OCI-LY7 (cell line): ENCODE data around the gene FYN. TPM values are rescaled to one million over a fixed set of nuclear protein-coding genes. Genes with fewer than 3 reads are reported as not detected.

Experiments used
- BruUV-seq: library from RNA; stranded (reverse); fragments of 400-500 nt; replicated peaks from 2 replicates; lab custom pipeline; 2021; lab: Mats Ljungman, UMichigan
- CTCF ChIA-PET: fragments of 300-600 bp; sonication (Branson Sonifier 250); formaldehyde crosslinking; loops from one replicate; lab custom pipeline; 2022; ENCODE audit warnings: antibody characterized with exemption; ENCODE audit not compliant: unreplicated experiment; lab: Charles Lee
- POLR2A ChIA-PET: fragments of 300-600 bp; sonication (Branson Sonifier 250); formaldehyde crosslinking; loops from one replicate; lab custom pipeline; 2022; ENCODE audit warnings: antibody characterized with exemption; lab: Charles Lee
- DNase-seq: peaks from one replicate; pipeline ENCODE4 v3.0.0-alpha.2; 2015; ENCODE audit warnings: low spot score
- H2AFZ ChIP-seq: fragments of 200-600 bp; sonication (generic), shearing (Covaris generic); 2 replicates; pipeline ENCODE4 v1.6.1; 2014; ENCODE audit warnings: mild to moderate bottlenecking, antibody characterized with exemption, low read length, moderate library complexity
- H3K27ac ChIP-seq: fragments of 200-600 bp; sonication (generic); 2 replicates; pipeline ENCODE4 v1.5.1; 2014; ENCODE audit warnings: mixed run types, low read depth, mild to moderate bottlenecking, moderate library complexity, low read length, inconsistent platforms; ENCODE audit not compliant: poor library complexity, severe bottlenecking
- H3K36me3 ChIP-seq: fragments of 200-600 bp; sonication (generic); 2 replicates; pipeline ENCODE4 v1.6.1; 2014; ENCODE audit warnings: mild to moderate bottlenecking, antibody characterized with exemption, low read length, moderate library complexity, mixed read lengths; ENCODE audit not compliant: insufficient read depth
- H3K4me1 ChIP-seq: fragments of 200-600 bp; sonication (generic); 2 replicates; pipeline ENCODE4 v1.5.1; 2014; ENCODE audit warnings: mild to moderate bottlenecking, low read length; ENCODE audit not compliant: insufficient read depth, poor library complexity, severe bottlenecking
- H3K4me2 ChIP-seq: fragments of 200-600 bp; sonication (generic); 2 replicates; pipeline ENCODE4 v1.6.1; 2014; ENCODE audit warnings: mild to moderate bottlenecking, low read length
- H3K4me3 ChIP-seq: fragments of 200-600 bp; sonication (generic); 2 replicates; pipeline ENCODE4 v1.5.1; 2014; ENCODE audit warnings: mild to moderate bottlenecking, low read depth, low read length; ENCODE audit not compliant: poor library complexity, severe bottlenecking
- H3K79me2 ChIP-seq: fragments of 200-600 bp; sonication (generic); 2 replicates; pipeline ENCODE4 v1.6.1; 2016; ENCODE audit warnings: low read depth, mild to moderate bottlenecking, low read length, moderate library complexity, mixed read lengths; ENCODE audit not compliant: insufficient read depth
- H3K9me2 ChIP-seq: fragments of 200-600 bp; sonication (generic); 2 replicates; pipeline ENCODE4 v1.6.1; 2016; ENCODE audit warnings: mild to moderate bottlenecking, low read length, mixed read lengths; ENCODE audit not compliant: insufficient read depth
- H3K9me3 ChIP-seq: fragments of 200-600 bp; sonication (generic); 2 replicates; pipeline ENCODE4 v1.6.1; 2014; ENCODE audit warnings: mild to moderate bottlenecking, mixed run types, low read length, mixed read lengths
- H4K20me1 ChIP-seq: fragments of 200-600 bp; sonication (generic); 2 replicates; pipeline ENCODE4 v1.6.1; 2014; ENCODE audit warnings: mild to moderate bottlenecking, antibody characterized with exemption, low read length, moderate library complexity, mixed read lengths; ENCODE audit not compliant: insufficient read depth
- EZH2phosphoT487 ChIP-seq: fragments of 200-600 bp; sonication (generic); IDR thresholded peaks from 2 replicates; pipeline ENCODE4 v1.6.1; 2018; ENCODE audit warnings: low read depth, borderline replicate concordance, mild to moderate bottlenecking, mixed run types, antibody characterized with exemption, low read length, moderate library complexity, mixed read lengths
- intact Hi-C: fragments of 100-400 bp; cut with micrococcal nuclease; formaldehyde crosslinking; loops from one replicate; pipeline ENCODE4 v1.10.0; 2022; ENCODE audit not compliant: unreplicated experiment
- total RNA-seq, 2 experiments: library from RNA; depleted of rRNA in 1 of 2; stranded (reverse); fragments of >200 nt in 1 of 2; shearing (Covaris generic) in 1 of 2; gene quantifications; 2 replicates each; pipeline ENCODE4 v1.2.3, GENCODE V29; 2014 to 2022
- TF ChIP-seq, protein P1 (sequence below): fragments of 200-600 bp; sonication (generic); conservative IDR thresholded peaks from 2 replicates; pipeline ENCODE4 v1.5.1; 2014; ENCODE audit warnings: mild to moderate bottlenecking, antibody characterized with exemption, low read length, moderate library complexity, mixed read lengths

Gene FYN
- total RNA-seq, 2 experiments from 2014 or later: 57.3 to 92.9 TPM

DNA sequence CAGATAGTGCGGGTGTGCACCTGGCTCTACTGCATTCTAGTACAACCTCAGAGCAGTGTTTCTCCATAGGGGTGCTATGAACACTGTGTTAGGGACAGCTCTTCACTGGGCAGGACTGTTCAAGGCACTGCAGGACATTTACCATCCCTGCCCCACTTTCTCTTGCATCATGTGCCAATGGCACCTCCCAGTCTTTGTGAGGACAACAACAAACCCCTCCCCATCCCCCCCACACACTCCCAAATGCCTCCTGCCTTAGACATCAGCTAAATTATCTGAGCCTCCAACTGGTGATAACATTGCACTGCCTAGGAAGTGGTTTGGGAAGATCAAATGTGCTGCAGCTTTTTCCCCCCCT, 98.9 kb downstream of the FYN start:
- no TSS peak for BruUV-seq
- Histone ChIP-seq H3K9me2 (no peaks in the 10 kb centered on the region), H3K4me3 (no peak overlapping the region), H3K27ac (no peak overlapping the region), H3K9me3 (no peaks in the 10 kb centered on the region), H4K20me1 (no peaks in the 10 kb centered on the region), H2AFZ (no peak overlapping the region), H3K4me2 (no peak overlapping the region), H3K36me3 (no peaks in the 10 kb centered on the region; the same call in 1 of the 2 replicates), H3K4me1 (no peaks in the 10 kb centered on the region), H3K79me2 (no peaks in the 10 kb centered on the region)
- no peak for DNase-seq
- intact Hi-C loops: no loop called here
- TF ChIP-seq EZH2phosphoT487: no peak
- TF ChIP-seq, protein P1, sequence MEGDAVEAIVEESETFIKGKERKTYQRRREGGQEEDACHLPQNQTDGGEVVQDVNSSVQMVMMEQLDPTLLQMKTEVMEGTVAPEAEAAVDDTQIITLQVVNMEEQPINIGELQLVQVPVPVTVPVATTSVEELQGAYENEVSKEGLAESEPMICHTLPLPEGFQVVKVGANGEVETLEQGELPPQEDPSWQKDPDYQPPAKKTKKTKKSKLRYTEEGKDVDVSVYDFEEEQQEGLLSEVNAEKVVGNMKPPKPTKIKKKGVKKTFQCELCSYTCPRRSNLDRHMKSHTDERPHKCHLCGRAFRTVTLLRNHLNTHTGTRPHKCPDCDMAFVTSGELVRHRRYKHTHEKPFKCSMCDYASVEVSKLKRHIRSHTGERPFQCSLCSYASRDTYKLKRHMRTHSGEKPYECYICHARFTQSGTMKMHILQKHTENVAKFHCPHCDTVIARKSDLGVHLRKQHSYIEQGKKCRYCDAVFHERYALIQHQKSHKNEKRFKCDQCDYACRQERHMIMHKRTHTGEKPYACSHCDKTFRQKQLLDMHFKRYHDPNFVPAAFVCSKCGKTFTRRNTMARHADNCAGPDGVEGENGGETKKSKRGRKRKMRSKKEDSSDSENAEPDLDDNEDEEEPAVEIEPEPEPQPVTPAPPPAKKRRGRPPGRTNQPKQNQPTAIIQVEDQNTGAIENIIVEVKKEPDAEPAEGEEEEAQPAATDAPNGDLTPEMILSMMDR: no peak
- CTCF ChIA-PET: no interaction called here
- POLR2A ChIA-PET: interaction anchor here (2.8 kb wide), 1 partner anchor 11 kb away, joined by 11 read pairs; no protein-coding TSS in a partner anchor

DNA sequence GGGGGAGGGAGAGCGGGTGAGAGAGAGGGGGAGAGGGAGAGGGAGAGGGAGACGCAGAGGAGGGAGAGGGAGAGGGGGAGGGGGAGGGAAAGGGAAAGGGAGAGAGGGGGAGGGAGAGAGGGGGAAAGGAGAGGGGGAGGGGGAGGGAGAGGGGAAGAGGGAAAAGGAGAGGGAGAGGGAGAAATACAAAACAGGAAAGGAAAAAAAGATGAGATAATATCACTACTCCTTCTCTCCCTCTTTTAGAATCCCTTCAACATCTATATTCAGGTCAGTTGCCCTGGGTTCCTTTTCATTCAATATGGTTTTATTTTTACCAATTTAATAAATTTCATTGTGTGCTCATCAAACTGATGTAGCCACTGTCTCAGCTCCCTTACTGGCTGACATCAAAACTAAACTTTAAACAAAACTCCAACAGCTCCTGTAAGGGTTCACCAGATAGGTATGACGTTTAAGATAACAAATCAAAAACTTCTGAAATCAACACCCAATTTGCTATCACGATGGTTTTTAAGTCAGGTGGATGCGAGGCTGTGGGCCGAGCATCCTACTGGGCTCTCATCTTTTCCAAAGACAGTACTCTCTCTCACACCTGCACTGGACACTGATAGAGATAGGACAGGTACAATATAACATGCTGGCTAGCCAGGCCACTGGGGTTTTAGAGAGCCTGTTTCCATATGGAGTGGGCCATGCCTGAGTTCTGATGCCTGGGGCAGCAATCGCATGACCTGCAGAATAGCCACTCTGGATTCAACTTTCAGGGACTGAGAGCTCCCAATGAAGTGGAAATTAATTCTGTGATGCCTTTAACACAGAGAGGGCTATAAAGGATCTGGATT, 99.5 kb downstream of the FYN start:
- Histone ChIP-seq H3K36me3 (no peaks in the 10 kb centered on the region; the same call in 1 of the 2 replicates), H4K20me1 (no peaks in the 10 kb centered on the region), H3K4me2 (no peak overlapping the region), H3K4me3 (no peak overlapping the region), H3K27ac (no peak overlapping the region), H3K79me2 (no peaks in the 10 kb centered on the region), H3K4me1 (no peaks in the 10 kb centered on the region), H3K9me3 (no peaks in the 10 kb centered on the region), H3K9me2 (no peaks in the 10 kb centered on the region), H2AFZ (no peak overlapping the region)
- no TSS peak for BruUV-seq
- TF ChIP-seq, protein P1: no peak
- TF ChIP-seq EZH2phosphoT487: no peak
- no peak for DNase-seq
- CTCF ChIA-PET: no interaction called here
- POLR2A ChIA-PET: interaction anchor here (2.8 kb wide), 1 partner anchor 10 kb away, joined by 11 read pairs; no protein-coding TSS in a partner anchor
- intact Hi-C loops: no loop called here

DNA sequence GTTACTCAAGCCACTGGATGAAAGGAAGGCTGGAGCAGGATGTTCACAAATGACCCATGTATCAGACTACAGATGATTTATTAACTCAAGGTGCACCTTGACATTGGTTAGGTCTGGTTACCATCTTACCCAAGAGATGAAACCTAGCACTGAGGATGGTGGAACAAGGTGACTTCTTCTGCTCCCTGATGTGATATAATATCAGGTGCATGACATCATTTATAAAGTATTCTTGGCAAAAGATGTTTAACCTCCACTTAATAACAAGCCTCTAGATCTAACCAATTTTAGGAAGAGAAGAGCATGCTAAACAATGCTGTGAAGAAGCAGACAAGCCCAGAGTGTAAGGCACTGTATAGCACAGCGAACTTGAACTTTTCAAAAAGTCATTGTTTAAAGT, 100.9 kb downstream of the FYN start:
- no peaks in the 10 kb centered on the region for H3K79me2 ChIP-seq
- H3K27ac ChIP-seq: no peak overlapping the region
- peaks cover 6% of the 10 kb centered on the region for H3K4me1 ChIP-seq
- H3K9me3 ChIP-seq: no peaks in the 10 kb centered on the region
- no peaks in the 10 kb centered on the region for H4K20me1 ChIP-seq
- CTCF ChIA-PET: no interaction called here
- no peak for TF ChIP-seq EZH2phosphoT487
- TF ChIP-seq, protein P1: no peak
- no peak for DNase-seq
- POLR2A ChIA-PET: no interaction called here
- no TSS peak for BruUV-seq
- H3K9me2 ChIP-seq: no peaks in the 10 kb centered on the region
- H3K36me3 ChIP-seq: no peaks in the 10 kb centered on the region; the same call in 1 of the 2 replicates
- H3K4me2 ChIP-seq: no peak overlapping the region
- intact Hi-C loops: no loop called here
- no peak overlapping the region for H2AFZ ChIP-seq
- no peak overlapping the region for H3K4me3 ChIP-seq
